CD4-positive, CD25-positive, alpha-beta regulatory T cell (primary cell): ENCODE results near the gene HOXD1. TPM values are rescaled to one million over a fixed set of nuclear protein-coding genes. Genes with fewer than 3 reads are reported as not detected.

Experiments used
- ATAC-seq, 2 donors: fragments of 150-1000 bp; cut with Tn5 transposase; one replicate each; pipeline ENCODE4 v1.10.0; 2021; ENCODE audit warnings: low read depth in 2 of 2, moderate number of reproducible peaks in 2 of 2, moderate library complexity in 1 of 2
- DNase-seq, 3 donors: peaks; one replicate each; pipeline versions ENCODE4 v3.0.0 to v3.0.0-alpha.2; 2012 to 2022; ENCODE audit warnings: mixed read lengths in 1 of 3
- H3K27ac ChIP-seq: one replicate; pipeline ENCODE4 v1.7.0; 2013; ENCODE audit warnings: mild to moderate bottlenecking, low read length; ENCODE audit not compliant: insufficient read depth, poor library complexity, severe bottlenecking
- H3K27me3 ChIP-seq: one replicate; pipeline ENCODE4 v1.7.0; 2013; ENCODE audit warnings: low read length; ENCODE audit not compliant: control insufficient read depth, insufficient read depth
- H3K36me3 ChIP-seq: one replicate; pipeline ENCODE4 v1.7.0; 2013; ENCODE audit warnings: mild to moderate bottlenecking, low read length, moderate library complexity; ENCODE audit not compliant: control insufficient read depth, insufficient read depth
- H3K4me1 ChIP-seq: 2 replicates; pipeline ENCODE4 v1.7.0; 2013; ENCODE audit warnings: mild to moderate bottlenecking, low read length; ENCODE audit not compliant: insufficient read depth, control insufficient read depth, poor library complexity, severe bottlenecking
- H3K4me3 ChIP-seq: one replicate; pipeline ENCODE4 v1.7.0; 2013; ENCODE audit warnings: low read depth, mild to moderate bottlenecking, low read length, moderate library complexity
- H3K9me3 ChIP-seq, 2 experiments: 1 replicate in 1 of 2; 2 replicates in 1 of 2; pipeline ENCODE4 v1.7.0; 2013; ENCODE audit warnings: low read length in 2 of 2, mild to moderate bottlenecking in 1 of 2, moderate library complexity in 1 of 2; ENCODE audit not compliant: control insufficient read depth in 2 of 2
- H3K27ac Mint-ChIP-seq, 3 donors: one replicate each; pipeline ENCODE4 v1.8.0; 2020 to 2022; ENCODE audit warnings: mild to moderate bottlenecking in 3 of 3, mixed read lengths in 3 of 3, moderate library complexity in 2 of 3
- H3K27me3 Mint-ChIP-seq: one replicate; pipeline ENCODE4 v1.8.0; 2022; ENCODE audit warnings: mild to moderate bottlenecking, mixed read lengths
- H3K36me3 Mint-ChIP-seq: one replicate; pipeline ENCODE4 v1.8.0; 2020; ENCODE audit warnings: mixed read lengths
- H3K4me1 Mint-ChIP-seq, 4 donors: one replicate each; pipeline ENCODE4 v1.8.0; 2020 to 2022; ENCODE audit warnings: mixed read lengths in 4 of 4, mild to moderate bottlenecking in 1 of 4
- H3K4me3 Mint-ChIP-seq, 4 donors: one replicate each; pipeline ENCODE4 v1.8.0; 2020 to 2022; ENCODE audit warnings: mild to moderate bottlenecking in 4 of 4, mixed read lengths in 4 of 4, moderate library complexity in 3 of 4
- H3K9me3 Mint-ChIP-seq, 7 donors: one replicate each; pipeline ENCODE4 v1.8.0; 2020 to 2022; ENCODE audit warnings: mixed read lengths in 7 of 7, mild to moderate bottlenecking in 3 of 7, moderate library complexity in 2 of 7
- polyA plus RNA-seq, 4 donors: library from polyadenylated mRNA; unstranded; fragments of 300-500 nt; fragmentation: Illumina TruSeq; gene quantifications; one replicate each; pipeline ENCODE4 v1.2.3, GENCODE V29; 2021
- total RNA-seq: library from RNA; stranded (reverse); gene quantifications from one replicate; pipeline ENCODE4 v1.2.3, GENCODE V29; 2022

HOXD1 gene
- total and polyA plus RNA-seq, 5 donors from 2014 or later, result not detected

DNA sequence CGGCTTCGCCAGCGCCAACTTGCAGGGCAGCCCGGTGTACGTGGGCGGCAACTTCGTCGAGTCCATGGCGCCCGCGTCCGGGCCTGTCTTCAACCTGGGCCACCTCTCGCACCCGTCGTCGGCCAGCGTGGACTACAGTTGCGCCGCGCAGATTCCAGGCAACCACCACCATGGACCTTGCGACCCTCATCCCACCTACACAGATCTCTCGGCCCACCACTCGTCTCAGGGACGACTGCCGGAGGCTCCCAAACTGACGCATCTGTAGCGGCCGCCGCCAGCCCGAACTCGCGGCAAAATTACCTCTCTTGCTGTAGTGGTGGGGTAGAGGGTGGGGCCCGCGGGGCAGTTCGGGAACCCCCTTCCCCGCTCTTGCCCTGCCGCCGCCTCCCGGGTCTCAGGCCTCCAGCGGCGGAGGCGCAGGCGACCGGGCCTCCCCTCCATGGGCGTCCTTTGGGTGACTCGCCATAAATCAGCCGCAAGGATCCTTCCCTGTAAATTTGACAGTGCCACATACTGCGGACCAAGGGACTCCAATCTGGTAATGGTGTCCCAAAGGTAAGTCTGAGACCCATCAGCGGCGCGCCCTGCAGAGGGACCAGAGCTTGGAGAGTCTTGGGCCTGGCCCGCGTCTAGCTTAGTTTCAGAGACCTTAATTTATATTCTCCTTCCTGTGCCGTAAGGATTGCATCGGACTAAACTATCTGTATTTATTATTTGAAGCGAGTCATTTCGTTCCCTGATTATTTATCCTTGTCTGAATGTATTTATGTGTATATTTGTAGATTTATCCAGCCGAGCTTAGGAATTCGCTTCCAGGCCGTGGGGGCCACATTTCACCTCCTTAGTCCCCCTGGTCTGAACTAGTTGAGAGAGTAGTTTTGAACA lies 16.2 kb upstream of the HOXD1 start:
- Mint-ChIP-seq H3K27ac (no peak overlapping the region), H3K27me3 (peaks cover 92% of the 10 kb centered on the region), H3K36me3 (no peaks in the 10 kb centered on the region), H3K4me1 (peaks cover 0 to 8% (median 2%) of the 10 kb centered on the region in 4 donors), H3K9me3 (peaks cover 0 to 2% (median 0%) of the 10 kb centered on the region in 7 donors), H3K4me3 (no peak overlapping the region)
- H3K27ac ChIP-seq, result no peak overlapping the region
- no peaks in the 10 kb centered on the region for H3K4me1 ChIP-seq
- peaks cover 33% of the 10 kb centered on the region for H3K27me3 ChIP-seq
- no peaks in the 10 kb centered on the region for H3K36me3 ChIP-seq
- no peak for DNase-seq
- no peak overlapping the region for H3K4me3 ChIP-seq
- no peaks in the 10 kb centered on the region for H3K9me3 ChIP-seq
- ATAC-seq, result no peak

DNA sequence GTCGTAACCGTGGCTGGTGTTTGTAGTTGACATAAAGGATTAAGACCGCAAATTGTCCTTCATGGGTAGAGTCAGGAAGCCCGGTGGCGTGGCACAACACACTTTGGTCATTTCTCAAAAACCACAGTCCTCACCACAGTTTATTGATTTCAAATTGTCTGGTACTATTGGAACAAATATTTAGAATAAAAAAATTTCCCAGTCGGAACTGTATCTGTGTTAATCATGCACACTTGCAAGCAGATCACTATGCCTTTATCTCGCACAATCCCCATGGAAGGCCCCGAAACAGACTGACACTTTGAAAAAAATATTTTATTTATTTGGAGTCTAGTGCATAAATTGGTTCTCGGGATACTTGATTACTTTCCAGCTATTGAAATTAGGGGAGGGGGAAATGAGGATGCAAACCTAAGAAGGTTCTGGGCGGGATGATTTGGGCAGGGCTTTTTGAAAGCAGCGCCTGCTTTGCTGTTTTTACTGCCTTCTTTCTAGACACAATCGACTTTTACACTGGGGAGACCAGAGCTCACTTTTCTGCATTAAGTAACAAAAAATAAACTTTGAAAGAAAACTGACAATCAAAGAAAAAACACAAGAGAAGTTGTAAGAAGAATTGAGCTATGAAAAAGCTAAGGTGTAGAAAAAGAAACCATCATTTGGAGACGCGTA lies 15.4 kb upstream of the HOXD1 start:
- Mint-ChIP-seq H3K9me3 (peaks cover 0 to 2% (median 0%) of the 10 kb centered on the region in 7 donors), H3K27me3 (peaks cover 92% of the 10 kb centered on the region), H3K27ac (no peak overlapping the region), H3K4me1 (peaks cover 0 to 11% (median 2%) of the 10 kb centered on the region in 4 donors), H3K4me3 (no peak overlapping the region), H3K36me3 (no peaks in the 10 kb centered on the region)
- Histone ChIP-seq H3K9me3 (no peaks in the 10 kb centered on the region), H3K4me1 (no peaks in the 10 kb centered on the region), H3K27me3 (peaks cover 35% of the 10 kb centered on the region), H3K36me3 (no peaks in the 10 kb centered on the region), H3K27ac (no peak overlapping the region), H3K4me3 (no peak overlapping the region)
- ATAC-seq (no peak), DNase-seq (no peak)

DNA sequence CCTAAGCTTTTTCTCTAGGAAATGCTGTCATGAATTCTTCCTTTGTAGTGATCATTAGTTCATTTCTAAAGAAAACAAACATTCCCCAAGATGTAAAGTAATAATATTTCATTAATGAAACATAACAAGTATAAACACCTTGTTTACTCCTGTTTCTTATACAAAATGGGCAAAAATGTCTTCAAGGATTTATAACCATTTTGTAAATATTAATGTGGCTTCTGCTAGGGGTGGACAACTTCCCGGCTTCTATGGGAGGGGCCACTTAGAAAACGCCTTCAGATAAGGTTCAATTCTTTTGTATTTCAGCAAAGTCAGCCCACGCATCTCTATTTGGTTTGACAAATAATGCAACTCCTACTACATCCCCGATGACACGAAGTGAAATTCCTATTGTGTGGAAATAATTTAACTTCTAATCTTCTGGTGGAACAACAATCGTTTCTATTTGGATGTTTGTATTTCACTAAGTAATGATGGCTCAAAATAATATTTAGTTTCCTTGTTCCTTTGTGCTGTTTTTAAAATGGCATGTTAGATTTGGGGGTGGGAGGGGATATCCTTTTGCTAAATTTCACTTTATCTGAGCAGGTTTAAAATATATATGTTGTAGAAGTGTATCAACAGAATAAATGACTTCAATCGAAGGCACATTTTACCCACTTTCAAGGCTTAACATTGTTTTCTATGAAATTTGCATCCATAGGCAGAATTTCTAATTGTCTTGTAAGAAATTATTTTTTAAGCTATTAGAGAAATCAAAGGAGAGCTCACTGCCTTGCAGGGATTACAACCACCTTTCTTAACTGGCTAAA lies 14.7 kb upstream of the HOXD1 start:
- H3K4me3 ChIP-seq, result no peak overlapping the region
- Mint-ChIP-seq H3K9me3 (peaks cover 0 to 2% (median 0%) of the 10 kb centered on the region in 7 donors), H3K4me1 (peaks cover 0 to 11% (median 2%) of the 10 kb centered on the region in 4 donors), H3K27me3 (peaks cover 94% of the 10 kb centered on the region), H3K27ac (no peak overlapping the region), H3K4me3 (no peak overlapping the region), H3K36me3 (no peaks in the 10 kb centered on the region)
- H3K36me3 ChIP-seq, result no peaks in the 10 kb centered on the region
- H3K9me3 ChIP-seq, result no peaks in the 10 kb centered on the region
- DNase-seq (no peak), ATAC-seq (no peak)
- no peaks in the 10 kb centered on the region for H3K4me1 ChIP-seq
- peaks cover 37% of the 10 kb centered on the region for H3K27me3 ChIP-seq
- no peak overlapping the region for H3K27ac ChIP-seq

DNA sequence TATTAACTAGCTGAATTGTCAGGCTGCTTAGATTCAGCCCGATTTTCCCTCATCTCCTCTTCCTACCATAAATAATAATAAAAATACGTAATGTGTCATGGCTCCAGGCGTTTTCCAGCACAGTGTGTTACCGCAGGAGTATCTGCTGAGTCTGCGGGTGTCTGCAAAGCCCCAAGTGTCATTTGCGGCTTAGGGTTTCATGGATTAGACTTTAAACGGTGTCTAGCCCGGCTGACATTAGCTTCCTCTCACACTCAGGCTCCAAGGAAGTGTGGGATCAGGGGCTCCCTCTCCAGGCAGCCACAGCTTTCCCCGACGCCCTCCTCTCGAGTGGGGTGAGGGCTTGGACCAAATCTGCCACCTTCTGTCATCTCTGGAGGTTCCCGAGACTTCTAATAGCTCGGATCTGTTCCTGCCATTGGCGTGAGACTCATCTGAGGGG lies 14.1 kb upstream of the HOXD1 start:
- Mint-ChIP-seq H3K27me3 (peaks cover 94% of the 10 kb centered on the region), H3K4me1 (peaks cover 0 to 11% (median 2%) of the 10 kb centered on the region in 4 donors), H3K9me3 (peaks cover 0 to 2% (median 0%) of the 10 kb centered on the region in 7 donors), H3K27ac (no peak overlapping the region), H3K36me3 (no peaks in the 10 kb centered on the region), H3K4me3 (no peak overlapping the region)
- Histone ChIP-seq H3K9me3 (no peaks in the 10 kb centered on the region), H3K4me1 (no peaks in the 10 kb centered on the region), H3K36me3 (no peaks in the 10 kb centered on the region), H3K4me3 (no peak overlapping the region), H3K27ac (no peak overlapping the region), H3K27me3 (peaks cover 43% of the 10 kb centered on the region)
- DNase-seq (no peak), ATAC-seq (no peak)

DNA sequence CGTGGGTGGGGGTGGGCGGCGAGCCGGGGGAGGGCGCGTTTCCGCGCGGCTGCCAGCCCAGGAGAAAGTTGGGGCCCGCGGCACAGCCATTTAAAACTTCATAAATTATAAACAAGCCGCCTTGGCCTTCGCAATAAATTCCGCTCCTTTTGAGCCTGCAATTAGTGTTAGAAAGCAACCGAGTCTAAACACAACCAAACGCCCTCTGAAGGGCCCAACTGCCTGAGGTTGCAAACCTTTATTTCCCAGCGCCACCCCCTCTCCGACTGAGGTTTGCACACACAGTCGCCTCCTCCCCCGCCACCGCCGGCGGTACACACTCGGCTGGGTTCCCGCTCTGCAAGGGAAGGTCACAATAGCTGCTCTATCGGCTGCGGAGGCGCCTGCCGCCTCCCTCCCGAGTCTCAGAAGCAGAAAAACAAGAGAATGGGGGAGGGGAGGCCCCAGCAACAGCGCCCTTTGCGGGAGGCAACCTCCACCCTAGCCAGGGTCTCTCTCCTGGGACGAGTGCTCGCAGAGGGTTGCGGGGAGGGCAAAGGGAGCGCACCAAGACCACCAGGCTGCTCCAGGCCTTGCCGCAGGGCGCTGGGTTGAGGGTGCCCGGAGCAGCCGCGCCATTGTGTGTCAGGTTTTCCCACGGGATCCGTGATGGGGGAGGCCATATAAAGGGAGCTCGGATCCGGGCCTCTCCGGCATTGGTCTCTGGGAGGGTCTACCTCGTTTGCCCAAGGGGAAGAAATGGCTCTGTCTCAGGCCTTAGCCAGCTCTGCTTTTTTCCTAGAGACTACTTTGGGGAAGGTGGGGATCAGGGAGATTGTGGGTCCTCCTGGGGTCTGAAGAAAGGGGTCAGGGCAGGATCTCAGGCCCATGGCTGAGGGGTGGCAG lies 13.4 kb upstream of the HOXD1 start:
- peaks cover 94% of the 10 kb centered on the region for H3K27me3 Mint-ChIP-seq
- Histone ChIP-seq H3K27ac (no peak overlapping the region), H3K36me3 (no peaks in the 10 kb centered on the region), H3K4me1 (no peaks in the 10 kb centered on the region), H3K9me3 (no peaks in the 10 kb centered on the region), H3K27me3 (peaks cover 50% of the 10 kb centered on the region), H3K4me3 (no peak overlapping the region)
- H3K9me3 Mint-ChIP-seq, result peaks cover 0 to 4% (median 0%) of the 10 kb centered on the region in 7 donors
- no peak for ATAC-seq
- peaks cover 0 to 11% (median 2%) of the 10 kb centered on the region in 4 donors for H3K4me1 Mint-ChIP-seq
- H3K36me3 Mint-ChIP-seq, result no peaks in the 10 kb centered on the region
- no peak overlapping the region for H3K4me3 Mint-ChIP-seq
- DNase-seq, result no peak
- no peak overlapping the region for H3K27ac Mint-ChIP-seq

DNA sequence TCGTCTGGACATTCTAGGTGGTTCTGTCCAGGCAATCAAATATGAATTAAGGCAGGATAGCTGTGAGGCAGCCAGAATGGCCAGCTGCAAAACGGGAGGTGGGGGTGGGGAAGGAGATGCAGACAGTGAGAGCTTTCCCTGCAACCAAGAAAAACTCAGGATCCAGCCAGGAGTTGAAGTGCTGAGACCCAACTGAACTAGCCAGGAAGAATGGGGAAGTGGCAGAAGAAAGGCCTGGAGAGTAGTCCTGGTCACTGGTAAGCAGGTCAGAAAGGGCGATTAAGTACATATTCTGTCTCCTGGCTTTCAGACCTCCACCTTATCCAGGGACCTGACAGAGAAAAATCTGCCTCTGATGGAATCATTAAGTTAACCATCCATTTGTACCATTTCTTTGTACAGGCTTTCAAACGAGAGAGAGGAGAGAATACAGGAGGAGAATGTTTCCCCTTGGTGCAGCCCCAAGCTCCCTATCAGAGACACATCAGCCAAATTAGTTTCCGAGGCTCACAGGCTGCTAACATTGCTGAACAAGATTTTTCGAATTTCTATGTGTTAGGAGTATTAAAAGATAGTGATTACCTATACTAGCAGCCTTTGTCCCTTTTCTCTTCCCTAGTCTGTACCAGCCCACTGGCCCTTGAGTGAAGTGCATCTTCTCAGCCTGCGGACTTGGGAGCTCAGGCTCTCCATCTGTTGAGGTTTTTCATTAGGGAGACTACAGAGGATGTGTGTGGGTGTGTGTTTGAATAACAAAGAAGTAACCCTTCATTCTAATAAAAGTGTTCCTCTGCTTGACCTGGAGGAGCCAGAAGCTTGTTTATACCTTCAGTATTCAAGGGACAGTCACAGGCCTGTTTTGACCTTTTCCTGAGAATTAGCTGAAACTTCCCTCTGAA lies 12.5 kb upstream of the HOXD1 start:
- ATAC-seq, result no peak
- Histone ChIP-seq H3K36me3 (no peaks in the 10 kb centered on the region), H3K27me3 (peaks cover 57% of the 10 kb centered on the region), H3K27ac (no peak overlapping the region), H3K4me1 (no peaks in the 10 kb centered on the region), H3K9me3 (no peaks in the 10 kb centered on the region), H3K4me3 (no peak overlapping the region)
- Mint-ChIP-seq H3K27ac (no peak overlapping the region), H3K27me3 (peaks cover 95% of the 10 kb centered on the region), H3K4me1 (peaks cover 0 to 11% (median 2%) of the 10 kb centered on the region in 4 donors), H3K36me3 (no peaks in the 10 kb centered on the region), H3K9me3 (peaks cover 0 to 6% (median 0%) of the 10 kb centered on the region in 7 donors), H3K4me3 (no peak overlapping the region)
- no peak for DNase-seq
